Activated naive CD4-positive, alpha-beta T cell treated with anti-CD3 and anti-CD28 coated beads, Interleukin-2, amount 50 U/mL, for 72 hours (primary cell): ENCODE measurements around the gene PAX3. TPM values are rescaled to one million over a fixed set of nuclear protein-coding genes. Genes with fewer than 3 reads are reported as not detected.
A peak's percentile ranks its signal among the peaks of the same experiment; 100 is the strongest.

Source experiments
- ATAC-seq, 2 donors: fragments of 150-1000 bp; cut with Tn5 transposase; 2 replicates each; pipeline ENCODE4 v1.10.0; 2021; ENCODE audit warnings: mild to moderate bottlenecking in 2 of 2, moderate library complexity in 2 of 2
- DNase-seq, 2 donors: peaks; one replicate each; pipeline ENCODE4 v3.0.0; 2021 to 2022; ENCODE audit warnings: low spot score in 2 of 2
- H3K27ac Mint-ChIP-seq, 2 donors: one replicate each; pipeline ENCODE4 v1.8.0; 2022; ENCODE audit warnings: mild to moderate bottlenecking in 2 of 2, mixed read lengths in 2 of 2
- H3K36me3 Mint-ChIP-seq, 2 donors: one replicate each; pipeline ENCODE4 v1.8.0; 2022; ENCODE audit warnings: mixed read lengths in 2 of 2
- H3K9me3 Mint-ChIP-seq, 2 donors: one replicate each; pipeline ENCODE4 v1.8.0; 2022; ENCODE audit warnings: mixed read lengths in 2 of 2
- total RNA-seq, 2 donors: library from RNA; stranded (reverse); gene quantifications; one replicate each; pipeline ENCODE4 v1.2.3, GENCODE V29; 2022

Gene PAX3
- total RNA-seq, 2 donors from 2014 or later: not detected

GRCh38 chr2:222315443-222316121 is 16.8 kb upstream of the PAX3 start:
- Mint-ChIP-seq H3K9me3 (no peaks in the 10 kb centered on the region), H3K27ac (no peak overlapping the region), H3K36me3 (peaks cover 6 to 16% of the 10 kb centered on the region in 2 donors)
- ATAC-seq: no peak
- no peak for DNase-seq

GRCh38 chr2:222313816-222314215 is 15.0 kb upstream of the PAX3 start:
- peaks cover 6 to 26% of the 10 kb centered on the region in 2 donors for H3K36me3 Mint-ChIP-seq
- peak overlapping the region in 1 of 2 donors; percentile 44 for H3K27ac Mint-ChIP-seq
- peaks cover 0 to 3% of the 10 kb centered on the region in 2 donors for H3K9me3 Mint-ChIP-seq
- ATAC-seq: no peak
- no peak for DNase-seq

- H3K36me3 Mint-ChIP-seq: peaks cover 12 to 35% of the 10 kb centered on the region in 2 donors
- H3K27ac Mint-ChIP-seq: peak overlapping the region in 1 of 2 donors; percentile 81
- H3K9me3 Mint-ChIP-seq: peaks cover 0 to 3% of the 10 kb centered on the region in 2 donors
- ATAC-seq (no peak), DNase-seq (no peak)
These were observed 13.4 kb upstream of the PAX3 start for GRCh38 chr2:222311978-222312738.

DNA sequence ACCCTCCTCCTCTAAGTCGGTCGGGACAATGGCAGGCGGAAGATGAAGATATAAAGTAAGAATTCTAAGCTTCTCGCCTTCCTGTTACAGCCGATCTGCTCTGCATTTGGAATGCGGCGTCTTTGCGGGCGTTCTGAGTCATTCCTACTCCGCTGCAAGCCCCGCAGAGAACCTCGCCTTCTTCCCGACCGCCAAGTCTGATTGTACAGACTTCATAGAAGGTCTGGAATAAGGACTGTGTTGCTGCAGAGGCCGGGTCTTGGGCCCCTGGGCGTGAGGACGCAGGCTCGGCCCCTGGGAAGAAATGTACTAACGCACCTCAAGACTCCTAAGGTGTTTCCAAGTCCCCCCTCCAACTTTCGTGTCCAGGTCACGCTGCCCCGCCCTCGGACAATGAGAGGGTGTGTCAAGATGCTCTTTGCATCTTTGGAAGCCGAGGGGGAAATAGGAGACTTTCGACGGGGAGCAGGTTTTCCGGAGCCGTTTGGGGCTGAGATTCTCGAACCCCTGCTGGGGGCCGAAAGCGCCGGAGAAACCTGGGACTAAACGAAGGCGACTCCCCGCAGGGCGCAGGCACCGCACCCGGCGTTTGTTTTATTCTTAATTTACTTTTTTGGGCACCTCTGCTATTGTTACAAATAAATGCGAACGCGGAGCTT is 12.7 kb upstream of the PAX3 start:
- Mint-ChIP-seq H3K36me3 (peaks cover 14 to 37% of the 10 kb centered on the region in 2 donors), H3K9me3 (peaks cover 0 to 3% of the 10 kb centered on the region in 2 donors), H3K27ac (peak overlapping the region in 1 of 2 donors; percentile 81)
- ATAC-seq (no peak), DNase-seq (no peak)

GRCh38 chr2:222310747-222311318 is 12.0 kb upstream of the PAX3 start:
- Mint-ChIP-seq H3K36me3 (peaks cover 14 to 37% of the 10 kb centered on the region in 2 donors), H3K9me3 (peaks cover 0 to 3% of the 10 kb centered on the region in 2 donors), H3K27ac (no peak overlapping the region)
- DNase-seq (no peak), ATAC-seq (no peak)

DNA sequence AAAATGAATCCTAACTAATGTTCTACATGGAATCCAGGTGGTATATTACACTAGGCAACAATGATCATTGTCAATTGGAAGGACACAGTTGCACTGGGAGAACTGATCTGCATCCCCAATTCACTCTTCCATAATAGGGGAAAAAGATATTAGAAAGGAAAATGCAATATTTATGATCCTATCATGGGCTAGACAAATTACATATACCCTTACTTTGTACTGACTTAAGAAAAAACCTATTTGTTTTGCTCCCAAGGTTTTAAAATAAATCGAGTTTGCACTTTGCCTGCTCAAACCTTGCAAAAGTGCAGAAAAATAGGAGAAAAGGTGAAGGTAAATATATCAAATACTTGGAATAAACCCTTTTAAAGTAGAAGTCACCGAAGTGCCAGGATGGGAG is 11.0 kb upstream of the PAX3 start:
- Mint-ChIP-seq H3K27ac (no peak overlapping the region), H3K36me3 (peaks cover 18 to 39% of the 10 kb centered on the region in 2 donors), H3K9me3 (peaks cover 0 to 3% of the 10 kb centered on the region in 2 donors)
- ATAC-seq (no peak), DNase-seq (no peak)

DNA sequence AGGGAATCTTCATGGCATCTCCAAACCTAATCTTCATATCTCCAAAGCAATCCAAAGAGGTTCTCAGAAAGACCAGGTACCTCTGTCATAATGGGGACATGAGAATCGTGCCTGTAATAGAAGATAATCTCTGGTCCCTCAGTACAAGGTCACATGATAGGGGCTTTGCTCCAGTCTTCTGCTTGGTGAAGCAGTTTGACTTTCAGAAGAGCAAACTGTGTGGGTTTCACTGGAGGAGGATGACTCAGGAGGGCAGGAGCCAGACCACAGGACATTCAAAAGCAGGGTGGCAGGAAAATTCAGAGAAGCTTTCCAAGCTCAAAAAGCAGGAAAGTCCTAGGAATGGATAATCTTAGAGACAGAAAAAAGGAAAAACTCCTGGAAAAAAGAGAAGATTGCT is 10.6 kb upstream of the PAX3 start:
- peaks cover 20 to 41% of the 10 kb centered on the region in 2 donors for H3K36me3 Mint-ChIP-seq
- H3K27ac Mint-ChIP-seq: no peak overlapping the region
- DNase-seq (no peak), ATAC-seq (no peak)
- peaks cover 0 to 3% of the 10 kb centered on the region in 2 donors for H3K9me3 Mint-ChIP-seq

- H3K9me3 Mint-ChIP-seq: peaks cover 0 to 5% of the 10 kb centered on the region in 2 donors
- DNase-seq: no peak
- peaks cover 30 to 51% of the 10 kb centered on the region in 2 donors for H3K36me3 Mint-ChIP-seq
- no peak for ATAC-seq
- no peak overlapping the region for H3K27ac Mint-ChIP-seq
These were observed 9.4 kb upstream of the PAX3 start for GRCh38 chr2:222307978-222308730.

DNA sequence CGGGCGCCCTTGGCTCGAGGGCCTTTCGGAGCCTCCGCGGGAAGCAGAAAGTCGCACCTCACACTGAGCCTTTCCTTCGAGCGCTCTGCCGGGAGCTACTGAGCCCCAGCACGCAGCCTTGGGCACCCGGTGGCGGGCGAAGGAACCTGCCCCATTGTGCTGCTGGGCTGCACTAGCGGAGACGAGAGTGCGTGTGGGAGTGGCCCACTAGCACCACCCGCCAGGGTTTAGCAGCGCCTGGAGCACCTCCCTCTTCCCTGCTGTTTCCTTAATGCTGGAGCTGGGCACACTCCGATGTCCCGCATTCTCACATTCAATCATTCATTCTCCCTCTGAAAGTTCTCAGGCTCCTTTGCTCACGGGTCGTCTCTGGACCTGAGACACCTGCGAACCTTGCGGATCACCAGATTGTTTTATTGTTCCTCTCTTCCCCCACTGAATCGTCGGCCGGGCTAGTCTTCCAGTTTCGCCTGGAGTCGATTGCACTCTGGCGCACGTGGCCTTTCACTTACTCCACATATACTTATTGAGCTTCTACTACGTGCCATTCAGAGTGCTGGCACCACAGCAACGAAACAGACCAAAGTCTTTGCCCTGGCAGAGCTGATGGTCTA is 8.5 kb upstream of the PAX3 start:
- ATAC-seq: no peak

GRCh38 chr2:222306393-222307142 is 7.8 kb upstream of the PAX3 start:
- ATAC-seq (no peak), DNase-seq (no peak)
- Mint-ChIP-seq H3K9me3 (peaks cover 0 to 11% of the 10 kb centered on the region in 2 donors), H3K27ac (no peak overlapping the region), H3K36me3 (peaks cover 42 to 58% of the 10 kb centered on the region in 2 donors)

More for the DNA sequence above, 8.5 kb upstream of the PAX3 start:
- peaks cover 39 to 55% of the 10 kb centered on the region in 2 donors for H3K36me3 Mint-ChIP-seq
- peaks cover 0 to 9% of the 10 kb centered on the region in 2 donors for H3K9me3 Mint-ChIP-seq
- H3K27ac Mint-ChIP-seq: no peak overlapping the region
- no peak for DNase-seq

DNA sequence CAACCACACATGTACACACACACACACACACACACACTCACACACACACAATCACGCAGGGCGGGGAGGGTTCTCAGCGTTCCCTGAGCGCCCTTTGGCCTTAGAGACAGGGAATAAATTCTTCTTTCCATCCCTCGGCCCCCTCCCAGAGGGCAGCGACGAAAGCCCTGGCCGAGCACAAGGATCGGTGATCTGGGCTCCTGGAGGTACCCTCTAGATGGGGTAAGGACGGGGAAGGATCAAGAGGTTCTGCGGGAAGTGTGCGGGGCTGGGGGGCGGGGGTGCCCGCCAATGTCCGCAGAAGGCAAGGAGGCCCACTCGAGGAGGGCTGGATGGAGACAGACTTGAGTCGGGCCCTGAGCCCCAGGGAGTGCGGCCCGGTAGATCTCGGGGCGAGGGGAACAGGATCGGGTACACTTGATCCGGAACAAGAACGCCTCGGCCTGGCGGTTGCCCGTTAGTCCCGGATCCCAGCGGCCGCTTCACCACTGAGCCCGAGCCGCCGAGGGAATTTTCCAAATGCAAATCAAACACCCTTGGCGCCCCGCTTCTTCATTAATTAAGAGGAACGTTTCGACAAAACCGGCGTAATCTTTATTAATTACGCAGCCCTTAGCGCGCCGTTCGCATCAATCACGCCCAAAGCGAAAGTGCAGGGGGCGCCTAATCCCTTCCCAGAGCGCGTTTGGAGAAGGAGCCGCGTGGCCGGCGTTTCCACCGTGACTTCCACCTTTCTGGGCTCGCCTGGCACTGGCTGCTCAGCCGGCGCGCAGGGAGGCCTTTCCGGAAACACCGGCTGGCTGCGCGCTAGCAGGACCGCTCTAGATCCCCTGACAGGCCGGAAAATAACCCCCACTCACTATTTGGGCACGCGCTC is 7.0 kb upstream of the PAX3 start:
- H3K27ac Mint-ChIP-seq: no peak overlapping the region

DNA sequence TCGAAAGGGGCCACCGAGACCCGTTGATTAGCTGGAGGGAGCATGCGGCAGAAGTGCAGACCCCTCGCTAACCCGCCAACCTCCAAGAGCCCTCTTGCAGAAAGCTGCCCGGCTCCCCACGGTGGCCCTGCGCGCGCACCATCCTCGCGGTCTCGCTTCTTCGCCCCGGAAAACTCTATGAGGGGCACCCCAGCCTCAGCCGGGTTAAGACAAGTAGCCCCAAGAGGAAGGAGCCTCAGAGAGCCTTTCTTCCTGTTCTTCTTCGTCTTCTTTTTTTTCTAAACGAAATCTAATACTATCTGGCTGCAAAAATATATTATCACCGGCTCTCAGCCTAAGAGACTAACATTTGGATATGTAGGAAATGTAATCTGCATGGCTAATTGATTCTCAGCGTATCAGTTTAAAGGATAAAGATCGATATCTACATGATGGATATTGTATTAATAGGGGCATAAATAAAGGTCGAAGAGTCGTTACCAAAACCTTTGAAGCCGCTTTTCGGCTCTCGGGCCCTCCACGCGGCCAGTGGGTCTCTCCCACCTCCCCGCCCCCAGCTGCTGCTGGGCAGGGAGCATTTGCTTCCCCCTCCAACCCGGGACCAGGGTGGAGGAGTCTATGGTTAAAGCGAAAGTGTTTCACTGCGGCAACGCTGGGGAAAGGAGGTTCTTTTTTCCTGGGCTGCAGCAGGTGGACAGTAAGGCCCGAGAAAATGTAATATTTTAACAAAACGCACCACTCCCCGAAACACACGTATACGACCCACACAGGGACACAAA is 6.1 kb upstream of the PAX3 start:
- H3K27ac Mint-ChIP-seq: peak overlapping the region in 1 of 2 donors; percentile 79
- ATAC-seq (no peak), DNase-seq (no peak)
- peaks cover 36 to 45% of the 10 kb centered on the region in 2 donors for H3K36me3 Mint-ChIP-seq
- peaks cover 0 to 11% of the 10 kb centered on the region in 2 donors for H3K9me3 Mint-ChIP-seq

More for the DNA sequence above, 7.0 kb upstream of the PAX3 start:
- DNase-seq: no peak
- peaks cover 0 to 11% of the 10 kb centered on the region in 2 donors for H3K9me3 Mint-ChIP-seq
- H3K36me3 Mint-ChIP-seq: peaks cover 36 to 50% of the 10 kb centered on the region in 2 donors
- peak in 1 of 2 donors; percentile 29 for ATAC-seq

GRCh38 chr2:222303828-222304736 is 5.3 kb upstream of the PAX3 start:
- H3K36me3 Mint-ChIP-seq: peaks cover 44 to 47% of the 10 kb centered on the region in 2 donors
- no peak for ATAC-seq
- H3K27ac Mint-ChIP-seq: peak overlapping the region in 1 of 2 donors; percentile 77
- H3K9me3 Mint-ChIP-seq: peaks cover 4 to 15% of the 10 kb centered on the region in 2 donors
- DNase-seq: no peak
